WTC11 (cell line): ENCODE measurements around the gene QKI. TPM values are rescaled to one million over a fixed set of nuclear protein-coding genes. Genes with fewer than 3 reads are reported as not detected.

Source experiments
- ATAC-seq: fragments of 200-7000 bp; cut with Tn5 transposase; 2 replicates; pipeline ENCODE4 v1.10.0; 2021; ENCODE audit warnings: mild to moderate bottlenecking, moderate library complexity
- CTCF ChIA-PET: fragments of 300-600 bp; sonication (Branson Sonifier 250); formaldehyde crosslinking; loops from one replicate; lab custom pipeline; 2021; ENCODE audit warnings: antibody characterized with exemption; lab: Charles Lee
- POLR2A ChIA-PET: fragments of 350-600 bp; sonication (Branson Sonifier 250); formaldehyde crosslinking; loops from one replicate; lab custom pipeline; 2021; ENCODE audit warnings: antibody characterized with exemption; lab: Charles Lee
- DNase-seq: peaks from one replicate; pipeline ENCODE4 v3.0.0; 2021; ENCODE audit warnings: low spot score
- H3K27ac Mint-ChIP-seq: 2 replicates; pipeline ENCODE4 v1.8.0; 2021; ENCODE audit warnings: mixed read lengths
- H3K27me3 Mint-ChIP-seq: 2 replicates; pipeline ENCODE4 v1.8.0; 2021; ENCODE audit warnings: low read depth, mild to moderate bottlenecking, moderate library complexity, mixed read lengths
- H3K36me3 Mint-ChIP-seq: 2 replicates; pipeline ENCODE4 v1.8.0; 2021; ENCODE audit warnings: mixed read lengths
- H3K4me1 Mint-ChIP-seq: 2 replicates; pipeline ENCODE4 v1.8.0; 2022; ENCODE audit warnings: mixed read lengths
- H3K4me3 Mint-ChIP-seq: 2 replicates; pipeline ENCODE4 v1.8.0; 2021; ENCODE audit warnings: mild to moderate bottlenecking, moderate library complexity, mixed read lengths
- H3K9me3 Mint-ChIP-seq: 2 replicates; pipeline ENCODE4 v1.8.0; 2021; ENCODE audit warnings: mixed read lengths
- AR ChIP-seq: fragments of 250-450 bp; sonication (Bioruptor Pico); IDR thresholded peaks from 2 replicates; pipeline ENCODE4 v1.9.0; 2021; ENCODE audit warnings: mild to moderate bottlenecking
- ATF1 ChIP-seq: sonication (generic); formaldehyde crosslinking; IDR thresholded peaks from 2 replicates; pipeline ENCODE4 v1.8.1; 2023; ENCODE audit warnings: mild to moderate bottlenecking, moderate library complexity, missing genetic modification reagents
- ATF6 ChIP-seq: sonication (generic); formaldehyde crosslinking; IDR thresholded peaks from 2 replicates; pipeline ENCODE4 v1.8.1; 2023; ENCODE audit warnings: mild to moderate bottlenecking, missing genetic modification reagents
- E2F5 ChIP-seq: sonication (generic); formaldehyde crosslinking; IDR thresholded peaks from 2 replicates; pipeline ENCODE4 v1.8.1; 2022; ENCODE audit warnings: mild to moderate bottlenecking, moderate library complexity, missing genetic modification reagents
- GABPB1 ChIP-seq: sonication (generic); formaldehyde crosslinking; IDR thresholded peaks from 2 replicates; pipeline ENCODE4 v1.8.1; 2023; ENCODE audit warnings: mild to moderate bottlenecking, missing genetic modification reagents
- GRHL2 ChIP-seq: fragments of 250-450 bp; sonication (Bioruptor Pico); IDR thresholded peaks from 2 replicates; pipeline ENCODE4 v1.8.0; 2022; ENCODE audit warnings: mild to moderate bottlenecking, moderate library complexity; ENCODE audit not compliant: insufficient replicate concordance, severe bottlenecking
- HMGA2 ChIP-seq: fragments of 250-450 bp; sonication (Bioruptor Pico); IDR thresholded peaks from 2 replicates; pipeline ENCODE4 v1.4.0; 2021; ENCODE audit warnings: mild to moderate bottlenecking, moderate library complexity
- IRF1 ChIP-seq: sonication (generic); formaldehyde crosslinking; IDR thresholded peaks from 2 replicates; pipeline ENCODE4 v1.8.0; 2023; ENCODE audit warnings: missing genetic modification reagents
- MXD4 ChIP-seq: fragments of 250-450 bp; sonication (Bioruptor Pico); IDR thresholded peaks from 2 replicates; pipeline ENCODE4 v1.8.0; 2021; ENCODE audit warnings: mild to moderate bottlenecking, moderate library complexity, borderline replicate concordance
- MYBL2 ChIP-seq: sonication (generic); formaldehyde crosslinking; IDR thresholded peaks from 2 replicates; pipeline ENCODE4 v1.8.1; 2023; ENCODE audit warnings: mild to moderate bottlenecking, moderate library complexity, missing genetic modification reagents
- NR1H2 ChIP-seq: sonication (generic); formaldehyde crosslinking; IDR thresholded peaks from 2 replicates; pipeline ENCODE4 v1.9.0; 2021; ENCODE audit warnings: mild to moderate bottlenecking, moderate library complexity, missing genetic modification reagents
- SP1 ChIP-seq: sonication (generic); formaldehyde crosslinking; conservative IDR thresholded peaks from 2 replicates; pipeline ENCODE4 v1.8.1; 2022; ENCODE audit warnings: missing genetic modification reagents
- STAT6 ChIP-seq: sonication (generic); formaldehyde crosslinking; conservative IDR thresholded peaks from 2 replicates; pipeline ENCODE4 v1.8.1; 2023; ENCODE audit warnings: mild to moderate bottlenecking, low read depth, missing genetic modification reagents, moderate library complexity
- USF2 ChIP-seq: sonication (generic); formaldehyde crosslinking; IDR thresholded peaks from 2 replicates; pipeline ENCODE4 v1.8.1; 2023; ENCODE audit warnings: mild to moderate bottlenecking, missing genetic modification reagents, moderate library complexity
- ZNF121 ChIP-seq: sonication (generic); formaldehyde crosslinking; IDR thresholded peaks from 2 replicates; pipeline ENCODE4 v1.8.0; 2023; ENCODE audit warnings: missing genetic modification reagents
- ZNF219 ChIP-seq: sonication (generic); formaldehyde crosslinking; IDR thresholded peaks from 2 replicates; pipeline ENCODE4 v1.8.0; 2023; ENCODE audit warnings: missing genetic modification reagents, mild to moderate bottlenecking, borderline replicate concordance
- ZNF232 ChIP-seq: sonication (generic); formaldehyde crosslinking; IDR thresholded peaks from 2 replicates; pipeline ENCODE4 v1.8.0; 2022; ENCODE audit warnings: mild to moderate bottlenecking, missing genetic modification reagents
- ZNF423 ChIP-seq: fragments of 250-450 bp; sonication (Bioruptor Pico); IDR thresholded peaks from 2 replicates; pipeline ENCODE4 v2.1.2; 2022; ENCODE audit warnings: mild to moderate bottlenecking, moderate library complexity
- ZNF512 ChIP-seq: sonication (generic); formaldehyde crosslinking; IDR thresholded peaks from 2 replicates; pipeline ENCODE4 v1.8.1; 2022; ENCODE audit warnings: missing genetic modification reagents, borderline replicate concordance
- total RNA-seq: library from RNA; stranded (reverse); gene quantifications from 3 replicates; pipeline ENCODE4 v1.2.3, GENCODE V29; 2021

The QKI gene
- total RNA-seq, 1 experiment from 2014 or later = 145 TPM

GRCh38 chr6:163617549-163617948 lies 203.0 kb downstream of the QKI start:
- H3K27ac Mint-ChIP-seq = no peak overlapping the region
- no peak overlapping the region for H3K4me3 Mint-ChIP-seq
- peaks cover 4% of the 10 kb centered on the region; the same call in 1 of the 2 replicates for H3K9me3 Mint-ChIP-seq
- no peaks in the 10 kb centered on the region for H3K27me3 Mint-ChIP-seq
- no peak for ATAC-seq
- no peaks in the 10 kb centered on the region for H3K36me3 Mint-ChIP-seq
- TF ChIP-seq ATF1 (no peak), MYBL2 (no peak), SP1 (CRISPR knock-in tag) (no peak), AR (CRISPR knock-in tag) (no peak), GABPB1 (CRISPR knock-in tag) (no peak), ZNF121 (CRISPR knock-in tag) (no peak), ATF6 (CRISPR knock-in tag) (no peak), ZNF512 (CRISPR knock-in tag) (no peak), STAT6 (CRISPR knock-in tag) (no peak), HMGA2 (CRISPR knock-in tag) (no peak), ZNF423 (CRISPR knock-in tag) (no peak), IRF1 (no peak), ZNF232 (CRISPR knock-in tag) (no peak), E2F5 (CRISPR knock-in tag) (no peak), GRHL2 (CRISPR knock-in tag) (no peak), USF2 (CRISPR knock-in tag) (no peak), NR1H2 (CRISPR knock-in tag) (no peak), MXD4 (CRISPR knock-in tag) (no peak), ZNF219 (CRISPR knock-in tag) (no peak)
- no peaks in the 10 kb centered on the region for H3K4me1 Mint-ChIP-seq
- no peak for DNase-seq
- CTCF ChIA-PET = no interaction called here
- POLR2A ChIA-PET = no interaction called here
